ENCODE measurements around the gene HOXA7. TPM values are rescaled to one million over a fixed set of nuclear protein-coding genes. Genes with fewer than 3 reads are reported as not detected.

HOXA7 gene
- total and polyA plus RNA-seq, 4 experiments from 2014 or later: not detected

DNA sequence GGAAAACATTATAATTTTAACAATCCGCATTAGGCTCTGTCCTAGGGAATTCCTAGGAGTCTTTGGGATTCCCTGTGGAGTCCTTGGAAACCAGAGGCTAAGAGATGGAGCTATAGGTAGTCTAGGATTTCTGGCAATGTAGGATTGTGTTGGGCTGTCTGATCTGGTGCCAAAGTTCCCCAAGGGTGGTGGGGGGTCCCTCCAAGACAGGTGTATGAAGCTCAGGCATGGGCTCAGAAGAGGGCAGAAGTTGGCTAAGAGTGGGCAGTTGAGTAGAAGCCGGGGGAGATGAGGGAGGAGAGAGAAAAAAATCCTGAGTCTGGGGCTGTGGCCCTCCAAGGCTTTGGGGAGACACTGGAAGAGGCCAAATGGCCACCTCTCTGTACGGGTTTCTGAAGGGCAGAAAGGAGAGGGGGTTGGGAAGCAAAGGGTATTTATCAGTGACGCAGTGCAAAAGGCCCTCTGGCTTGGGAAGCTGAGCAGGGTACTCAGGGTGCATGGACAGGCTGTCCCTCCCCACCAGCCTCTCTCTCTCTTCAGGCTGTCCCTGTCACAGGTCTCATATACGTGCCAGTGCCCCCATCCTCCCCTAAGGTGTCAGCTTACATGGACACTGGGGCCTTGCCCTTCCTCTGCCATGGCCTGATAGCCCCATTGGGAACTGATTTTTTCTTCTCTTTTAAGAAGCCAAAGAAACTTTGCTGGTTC lies 9.8 kb downstream of the HOXA7 start:
- Histone ChIP-seq H3K27ac (ENCODE audit: low read depth, low read length) (no peak overlapping the region), H3K4me1 (ENCODE audit: insufficient read depth, low read length) (peaks cover 15% of the 10 kb centered on the region), H3K27me3 (ENCODE audit: insufficient read depth, low read length) (peaks cover 52% of the 10 kb centered on the region), H3K4me3 (ENCODE audit: low read length in 2 of 2) (no peak overlapping the region), H3K36me3 (ENCODE audit: insufficient read depth, low read length) (no peaks in the 10 kb centered on the region), H3K9me3 (ENCODE audit: control insufficient read depth in 1 of 2, low read length in 2 of 2) (no peaks in the 10 kb centered on the region)
- Mint-ChIP-seq H3K9me3 (no peaks in the 10 kb centered on the region), H3K36me3 (no peaks in the 10 kb centered on the region), H3K27ac (peak overlapping the region in 2 of 7 donors; percentile 23 to 73), H3K27me3 (peaks cover 45 to 53% of the 10 kb centered on the region in 2 donors), H3K4me3 (no peak overlapping the region), H3K4me1 (peaks cover 9 to 28% (median 21%) of the 10 kb centered on the region in 4 donors)
- intact Hi-C loops (cut with micrococcal nuclease): loop anchor here (5.0 kb wide), 1 partner anchor 114 kb away; no protein-coding TSS in a partner anchor
- no peak for DNase-seq
- ChIA-PET CTCF (ENCODE audit: partially characterized antibody) (interaction anchor here (1.5 kb wide), 1 partner anchor 11 kb away, joined by 3 read pairs; no protein-coding TSS in a partner anchor), POLR2A (ENCODE audit: partially characterized antibody) (no interaction called here)

DNA sequence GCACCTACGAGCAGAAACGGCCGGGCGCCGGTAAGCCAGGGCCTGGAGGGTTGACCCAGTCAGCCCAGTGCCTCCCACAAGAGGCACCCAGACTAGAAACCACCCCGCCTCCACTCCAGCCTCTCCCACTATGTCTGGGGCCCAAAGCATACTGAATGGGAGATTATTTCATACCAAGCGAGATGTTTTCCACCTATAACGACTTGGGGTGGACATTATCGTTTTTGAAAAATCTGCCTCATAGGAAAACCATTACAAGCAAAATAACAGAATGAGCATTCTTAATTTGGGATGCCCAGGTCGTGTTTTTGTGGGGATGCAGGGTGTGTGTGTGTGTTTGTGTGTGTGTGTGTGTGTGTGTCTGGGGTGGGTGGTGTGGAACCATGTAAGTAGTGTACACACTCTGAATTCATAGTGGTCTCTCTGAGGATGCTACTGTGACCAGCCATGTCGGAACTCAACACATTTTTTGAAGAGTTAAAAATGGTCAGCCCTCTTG lies 10.5 kb downstream of the HOXA7 start:
- Histone ChIP-seq H3K4me3 (ENCODE audit: low read length in 2 of 2) (no peak overlapping the region), H3K27ac (ENCODE audit: low read depth, low read length) (no peak overlapping the region), H3K9me3 (ENCODE audit: control insufficient read depth in 1 of 2, low read length in 2 of 2) (no peaks in the 10 kb centered on the region), H3K27me3 (ENCODE audit: insufficient read depth, low read length) (peaks cover 45% of the 10 kb centered on the region), H3K36me3 (ENCODE audit: insufficient read depth, low read length) (no peaks in the 10 kb centered on the region), H3K4me1 (ENCODE audit: insufficient read depth, low read length) (peaks cover 8% of the 10 kb centered on the region)
- Mint-ChIP-seq H3K27ac (no peak overlapping the region), H3K27me3 (peaks cover 38 to 51% of the 10 kb centered on the region in 2 donors), H3K4me1 (peaks cover 3 to 21% (median 15%) of the 10 kb centered on the region in 4 donors), H3K36me3 (no peaks in the 10 kb centered on the region), H3K4me3 (no peak overlapping the region), H3K9me3 (no peaks in the 10 kb centered on the region)
- CTCF ChIA-PET (ENCODE audit: partially characterized antibody): no interaction called here
- no peak for DNase-seq
- intact Hi-C loops (cut with micrococcal nuclease): loop anchor here (5.0 kb wide), 1 partner anchor 114 kb away; no protein-coding TSS in a partner anchor
- POLR2A ChIA-PET (ENCODE audit: partially characterized antibody): no interaction called here

DNA sequence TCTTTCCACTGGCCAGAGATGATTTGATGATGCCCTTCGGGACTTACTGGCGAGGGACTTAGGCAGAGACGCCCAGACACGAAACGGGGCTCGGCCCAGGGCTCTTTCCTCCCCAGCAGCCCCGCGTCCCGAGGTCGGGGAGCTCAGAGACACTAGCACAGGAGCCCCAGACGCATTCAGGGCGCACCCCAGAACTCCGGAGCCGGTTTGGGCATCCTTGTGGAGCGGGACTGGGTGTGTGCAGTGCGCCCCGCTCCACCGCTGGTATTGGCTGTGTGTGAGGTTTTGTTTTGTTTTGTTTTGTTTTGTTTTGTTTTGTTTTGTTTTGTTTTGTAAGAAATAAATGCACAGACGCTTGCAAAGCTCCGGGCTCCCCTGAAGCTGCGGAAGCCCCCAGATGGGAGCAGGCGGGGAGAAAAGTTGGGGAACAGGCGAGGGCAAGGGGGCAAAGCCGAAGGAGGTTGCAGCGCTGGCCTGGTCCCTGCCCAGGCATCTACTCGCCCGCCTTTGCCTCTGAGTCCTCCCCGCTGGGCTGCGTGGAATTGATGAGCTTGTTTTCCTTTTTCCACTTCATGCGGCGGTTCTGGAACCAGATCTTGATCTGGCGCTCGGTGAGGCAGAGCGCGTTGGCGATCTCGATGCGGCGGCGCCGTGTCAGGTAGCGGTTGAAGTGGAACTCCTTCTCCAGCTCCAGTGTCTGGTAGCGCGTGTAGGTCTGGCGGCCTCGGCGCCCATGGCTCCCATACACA lies 11.1 kb downstream of the HOXA7 start:
- Mint-ChIP-seq H3K27ac (no peak overlapping the region), H3K27me3 (peaks cover 34 to 48% of the 10 kb centered on the region in 2 donors)

DNA sequence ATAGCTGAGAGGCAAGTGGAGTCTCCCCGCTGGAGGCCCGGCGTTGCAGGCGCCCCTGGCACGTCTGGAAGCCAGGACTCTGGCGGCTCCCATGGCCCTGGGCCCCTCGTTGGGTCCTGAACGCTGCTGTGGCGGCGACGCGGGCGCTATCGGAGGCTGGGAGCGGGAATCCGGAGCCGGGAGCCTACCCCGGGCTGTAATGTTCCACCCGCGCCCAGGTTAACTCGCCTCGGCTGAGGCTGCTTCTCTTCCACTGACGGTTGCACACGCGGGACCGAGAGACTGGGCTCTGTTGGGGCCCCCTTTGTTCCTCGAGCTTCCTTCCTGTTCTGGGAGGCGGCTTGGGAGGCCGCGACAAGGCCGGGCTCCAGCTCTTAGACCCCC lies 11.7 kb downstream of the HOXA7 start:
- H3K36me3 Mint-ChIP-seq: no peaks in the 10 kb centered on the region

More for the DNA sequence above, 11.1 kb downstream of the HOXA7 start:
- Histone ChIP-seq H3K27me3 (ENCODE audit: insufficient read depth, low read length) (peaks cover 39% of the 10 kb centered on the region), H3K36me3 (ENCODE audit: insufficient read depth, low read length) (no peaks in the 10 kb centered on the region), H3K4me1 (ENCODE audit: insufficient read depth, low read length) (peaks cover 2% of the 10 kb centered on the region), H3K9me3 (ENCODE audit: control insufficient read depth in 1 of 2, low read length in 2 of 2) (no peaks in the 10 kb centered on the region), H3K27ac (ENCODE audit: low read depth, low read length) (no peak overlapping the region), H3K4me3 (ENCODE audit: low read length in 2 of 2) (no peak overlapping the region)
- intact Hi-C loops (cut with micrococcal nuclease): loop anchor here (5.0 kb wide), 1 partner anchor 113 kb away; no protein-coding TSS in a partner anchor
- H3K4me1 Mint-ChIP-seq: peaks cover 0 to 15% (median 10%) of the 10 kb centered on the region in 4 donors
- CTCF ChIA-PET (ENCODE audit: partially characterized antibody): interaction anchor here (0.6 to 1.0 kb wide), 2 partner anchors 12 to 288 kb away, joined by 3 read pairs; no protein-coding TSS in a partner anchor
- no peak for DNase-seq
- H3K36me3 Mint-ChIP-seq: no peaks in the 10 kb centered on the region
- no peak overlapping the region for H3K4me3 Mint-ChIP-seq
- POLR2A ChIA-PET (ENCODE audit: partially characterized antibody): no interaction called here
- H3K9me3 Mint-ChIP-seq: no peaks in the 10 kb centered on the region

DNA sequence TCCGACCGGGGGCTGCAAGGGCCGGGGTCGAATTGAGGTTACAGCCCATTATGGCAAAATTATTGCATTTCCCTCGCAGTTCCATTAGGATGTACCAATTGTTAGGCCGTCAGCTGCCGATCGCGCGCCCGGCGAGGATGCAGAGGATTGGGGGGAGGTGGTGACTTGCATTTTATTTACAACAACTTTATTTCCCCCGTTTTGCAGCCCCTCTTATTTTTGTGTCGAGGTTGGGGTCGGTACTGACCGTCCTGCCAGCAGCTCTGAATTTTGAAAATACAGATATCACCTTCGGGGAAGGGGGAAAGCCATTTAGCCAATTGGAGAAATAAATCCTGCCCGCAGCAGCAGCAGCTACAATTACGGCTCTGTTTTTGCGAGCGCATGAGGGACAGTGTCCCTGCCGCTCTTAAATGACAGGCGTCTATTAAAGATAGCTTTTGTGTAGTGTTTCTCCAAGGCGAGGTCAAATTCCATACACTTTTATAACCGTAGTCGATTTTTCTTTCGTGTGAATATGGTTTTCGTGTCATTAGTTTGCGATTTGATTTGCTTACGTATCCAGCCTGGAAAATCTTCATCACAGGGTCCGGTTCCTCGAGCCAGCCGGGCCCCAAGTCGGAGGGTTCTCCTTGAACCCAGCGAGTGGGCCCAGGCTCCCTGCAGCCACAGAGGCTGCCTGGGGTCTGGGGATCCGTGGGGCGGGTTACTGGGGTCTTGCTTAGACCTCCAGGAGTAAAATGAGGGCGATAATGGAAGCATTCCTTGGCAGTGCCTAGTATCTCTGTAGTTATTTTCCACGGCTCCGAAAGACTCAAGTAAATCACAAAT lies 12.3 kb downstream of the HOXA7 start:
- peaks cover 0 to 12% (median 9%) of the 10 kb centered on the region in 4 donors for H3K4me1 Mint-ChIP-seq
- H3K4me1 ChIP-seq (ENCODE audit: insufficient read depth, low read length): no peaks in the 10 kb centered on the region
- peaks cover 28% of the 10 kb centered on the region for H3K27me3 ChIP-seq (ENCODE audit: insufficient read depth, low read length)
- no peak overlapping the region for H3K4me3 ChIP-seq (ENCODE audit: low read length in 2 of 2)
- ChIA-PET POLR2A (ENCODE audit: partially characterized antibody) (no interaction called here), CTCF (ENCODE audit: partially characterized antibody) (interaction anchor here (0.8 to 1.4 kb wide), 5 partner anchors 13 to 462 kb away, joined by 3 read pairs; no protein-coding TSS in a partner anchor)
- no peaks in the 10 kb centered on the region for H3K36me3 ChIP-seq (ENCODE audit: insufficient read depth, low read length)
- no peak overlapping the region for H3K27ac Mint-ChIP-seq
- no peaks in the 10 kb centered on the region for H3K9me3 Mint-ChIP-seq
- H3K36me3 Mint-ChIP-seq: no peaks in the 10 kb centered on the region
- intact Hi-C loops (cut with micrococcal nuclease): no loop called here
- no peak overlapping the region for H3K27ac ChIP-seq (ENCODE audit: low read depth, low read length)
- DNase-seq: no peak
- H3K4me3 Mint-ChIP-seq: peak overlapping the region in 1 of 8 donors; percentile 13
- peaks cover 29 to 39% of the 10 kb centered on the region in 2 donors for H3K27me3 Mint-ChIP-seq
- no peaks in the 10 kb centered on the region for H3K9me3 ChIP-seq (ENCODE audit: control insufficient read depth in 1 of 2, low read length in 2 of 2)

More for the DNA sequence above, 11.7 kb downstream of the HOXA7 start:
- H3K36me3 ChIP-seq (ENCODE audit: insufficient read depth, low read length): no peaks in the 10 kb centered on the region
- H3K4me1 ChIP-seq (ENCODE audit: insufficient read depth, low read length): no peaks in the 10 kb centered on the region
- H3K27me3 ChIP-seq (ENCODE audit: insufficient read depth, low read length): peaks cover 34% of the 10 kb centered on the region
- POLR2A ChIA-PET (ENCODE audit: partially characterized antibody): no interaction called here
- Mint-ChIP-seq H3K4me1 (peaks cover 0 to 12% (median 9%) of the 10 kb centered on the region in 4 donors), H3K27ac (no peak overlapping the region), H3K27me3 (peaks cover 33 to 43% of the 10 kb centered on the region in 2 donors), H3K4me3 (no peak overlapping the region), H3K9me3 (no peaks in the 10 kb centered on the region)
- H3K4me3 ChIP-seq (ENCODE audit: low read length in 2 of 2): no peak overlapping the region
- no peak overlapping the region for H3K27ac ChIP-seq (ENCODE audit: low read depth, low read length)
- H3K9me3 ChIP-seq (ENCODE audit: control insufficient read depth in 1 of 2, low read length in 2 of 2): no peaks in the 10 kb centered on the region
- intact Hi-C loops (cut with micrococcal nuclease): loop anchor here (5.0 kb wide), 1 partner anchor 112 kb away; no protein-coding TSS in a partner anchor
- CTCF ChIA-PET (ENCODE audit: partially characterized antibody): interaction anchor here (1.0 to 1.4 kb wide), 2 partner anchors 12 to 458 kb away, joined by 3 read pairs; no protein-coding TSS in a partner anchor
- DNase-seq: no peak

DNA sequence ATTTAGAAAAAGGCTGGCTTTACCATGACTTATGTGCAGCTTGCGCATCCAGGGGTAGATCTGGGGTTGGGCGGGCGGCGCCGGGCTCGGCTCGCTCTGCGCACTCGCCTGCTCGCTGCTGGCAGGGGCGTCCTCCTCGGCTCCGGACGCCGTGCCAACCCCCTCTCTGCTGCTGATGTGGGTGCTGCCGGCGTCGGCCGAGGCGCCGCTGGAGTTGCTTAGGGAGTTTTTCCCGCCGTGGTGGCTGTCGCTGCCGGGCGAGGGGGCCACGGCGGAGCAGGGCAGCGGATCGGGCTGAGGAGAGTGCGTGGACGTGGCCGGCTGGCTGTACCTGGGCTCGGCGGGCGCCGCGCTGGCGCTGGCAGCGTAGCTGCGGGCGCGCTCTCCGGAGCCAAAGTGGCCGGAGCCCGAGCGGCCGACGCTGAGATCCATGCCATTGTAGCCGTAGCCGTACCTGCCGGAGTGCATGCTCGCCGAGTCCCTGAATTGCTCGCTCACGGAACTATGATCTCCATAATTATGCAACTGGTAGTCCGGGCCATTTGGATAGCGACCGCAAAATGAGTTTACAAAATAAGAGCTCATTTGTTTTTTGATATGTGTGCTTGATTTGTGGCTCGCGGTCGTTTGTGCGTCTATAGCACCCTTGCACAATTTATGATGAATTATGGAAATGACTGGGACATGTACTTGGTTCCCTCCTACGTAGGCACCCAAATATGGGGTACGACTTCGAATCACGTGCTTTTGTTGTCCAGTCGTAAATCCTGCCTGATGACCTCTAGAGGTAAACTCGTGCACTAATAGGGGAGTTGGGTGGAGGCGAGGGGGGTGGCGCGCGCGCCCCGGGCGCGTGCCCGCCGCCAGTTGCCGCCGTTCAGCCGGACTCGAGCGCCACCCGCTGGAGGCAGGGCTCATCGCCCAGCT lies 13.2 kb downstream of the HOXA7 start, which contains the start of gene HOXA5:
Gene HOXA5 (minus strand): TSS at position 659 of the 927 bp plus-strand sequence. CDS start 74 bp downstream, at position 585.
- Histone ChIP-seq H3K4me1 (ENCODE audit: insufficient read depth, low read length) (no peaks in the 10 kb centered on the region), H3K27ac (ENCODE audit: low read depth, low read length) (no peak within 1 kb of the TSS), H3K4me3 (ENCODE audit: low read length in 2 of 2) (no peak within 1 kb of the TSS), H3K9me3 (ENCODE audit: control insufficient read depth in 1 of 2, low read length in 2 of 2) (no peaks in the 10 kb centered on the region), H3K36me3 (ENCODE audit: insufficient read depth, low read length) (no peaks in the 10 kb centered on the region), H3K27me3 (ENCODE audit: insufficient read depth, low read length) (peaks cover 20% of the 10 kb centered on the region)
- ChIA-PET POLR2A (ENCODE audit: partially characterized antibody) (no interaction called here), CTCF (ENCODE audit: partially characterized antibody) (interaction anchor here (0.8 to 1.4 kb wide), 4 partner anchors 19 to 461 kb away, joined by 3 read pairs; no protein-coding TSS in a partner anchor)
- H3K4me3 Mint-ChIP-seq: peak within 1 kb of the TSS in 4 of 8 donors; percentile 13 to 52 (median 16)
- H3K27ac Mint-ChIP-seq: no peak within 1 kb of the TSS
- no peak for DNase-seq
- peaks cover 22 to 36% of the 10 kb centered on the region in 2 donors for H3K27me3 Mint-ChIP-seq
- no peaks in the 10 kb centered on the region for H3K36me3 Mint-ChIP-seq
- intact Hi-C loops (cut with micrococcal nuclease): no loop called here
- H3K9me3 Mint-ChIP-seq: no peaks in the 10 kb centered on the region
- H3K4me1 Mint-ChIP-seq: peaks cover 0 to 9% (median 7%) of the 10 kb centered on the region in 4 donors

All from CD4-positive, alpha-beta memory T cell (primary cell).